ENCODE data around the gene NKTR. TPM values are rescaled to one million over a fixed set of nuclear protein-coding genes. Genes with fewer than 3 reads are reported as not detected.

NKTR gene
- polyA plus RNA-seq, 1 experiment: 19.0 TPM

- H3K4me3 ChIP-seq (ENCODE audit: low read depth, low read length): no peak overlapping the region
- TF ChIP-seq, protein P1, sequence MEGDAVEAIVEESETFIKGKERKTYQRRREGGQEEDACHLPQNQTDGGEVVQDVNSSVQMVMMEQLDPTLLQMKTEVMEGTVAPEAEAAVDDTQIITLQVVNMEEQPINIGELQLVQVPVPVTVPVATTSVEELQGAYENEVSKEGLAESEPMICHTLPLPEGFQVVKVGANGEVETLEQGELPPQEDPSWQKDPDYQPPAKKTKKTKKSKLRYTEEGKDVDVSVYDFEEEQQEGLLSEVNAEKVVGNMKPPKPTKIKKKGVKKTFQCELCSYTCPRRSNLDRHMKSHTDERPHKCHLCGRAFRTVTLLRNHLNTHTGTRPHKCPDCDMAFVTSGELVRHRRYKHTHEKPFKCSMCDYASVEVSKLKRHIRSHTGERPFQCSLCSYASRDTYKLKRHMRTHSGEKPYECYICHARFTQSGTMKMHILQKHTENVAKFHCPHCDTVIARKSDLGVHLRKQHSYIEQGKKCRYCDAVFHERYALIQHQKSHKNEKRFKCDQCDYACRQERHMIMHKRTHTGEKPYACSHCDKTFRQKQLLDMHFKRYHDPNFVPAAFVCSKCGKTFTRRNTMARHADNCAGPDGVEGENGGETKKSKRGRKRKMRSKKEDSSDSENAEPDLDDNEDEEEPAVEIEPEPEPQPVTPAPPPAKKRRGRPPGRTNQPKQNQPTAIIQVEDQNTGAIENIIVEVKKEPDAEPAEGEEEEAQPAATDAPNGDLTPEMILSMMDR (IDR thresholded peaks at IDR 0.05; ENCODE audit: insufficient read depth, low read depth, low read length): no peak
- ChIA-PET CTCF (no interaction called here), POLR2A (interaction anchor here (0.7 kb wide), 1 partner anchor 14 kb away, joined by 3 read pairs; the partner anchor contains the start of gene ZBTB47)
- H3K36me3 ChIP-seq (ENCODE audit: control insufficient read depth, insufficient read depth, low read length): peaks cover 3% of the 10 kb centered on the region; the same call in 1 of the 2 replicates
- peaks cover 1% of the 10 kb centered on the region; the same call in 1 of the 2 replicates for H3K27me3 ChIP-seq (ENCODE audit: control insufficient read depth, insufficient read depth, low read length)
- DNase-seq (ENCODE audit: low read depth): no peak
Observed at GRCh38 chr3:42667523-42668412, 67.3 kb downstream of the NKTR start.

DNA sequence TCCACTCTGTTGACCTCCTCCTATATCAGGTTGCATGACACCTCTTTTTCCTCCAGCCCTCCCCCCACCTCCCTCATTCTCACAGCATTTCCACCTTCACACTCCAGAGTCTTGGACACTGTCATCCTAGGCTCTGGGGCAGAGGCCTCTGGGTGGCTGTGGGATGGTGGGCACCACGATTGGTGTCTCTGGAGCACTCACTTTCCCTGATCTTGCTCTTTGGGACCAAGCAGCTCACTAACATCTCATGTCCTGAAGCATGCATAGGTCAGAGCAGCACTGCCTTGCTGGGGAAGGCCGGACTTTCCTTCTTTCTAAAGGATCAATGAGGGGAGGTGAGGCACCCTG is 67.9 kb downstream of the NKTR start:
- POLR2A ChIA-PET: interaction anchor here (0.7 kb wide), 1 partner anchor 15 kb away, joined by 3 read pairs; the partner anchor contains the start of gene ZBTB47
- TF ChIP-seq, protein P1 (IDR thresholded peaks at IDR 0.05; ENCODE audit: insufficient read depth, low read depth, low read length): no peak
- peaks cover 1% of the 10 kb centered on the region; the same call in 1 of the 2 replicates for H3K27me3 ChIP-seq (ENCODE audit: control insufficient read depth, insufficient read depth, low read length)
- H3K4me3 ChIP-seq (ENCODE audit: low read depth, low read length): no peak overlapping the region
- CTCF ChIA-PET: no interaction called here
- H3K36me3 ChIP-seq (ENCODE audit: control insufficient read depth, insufficient read depth, low read length): peaks cover 3% of the 10 kb centered on the region; the same call in 1 of the 2 replicates
- DNase-seq (ENCODE audit: low read depth): no peak

- ChIA-PET CTCF (no interaction called here), POLR2A (interaction anchor here (0.6 to 0.7 kb wide), 2 partner anchors 11 to 15 kb away, joined by 3 read pairs; partner anchors contain the start of gene ZBTB47)
- no peak for DNase-seq (ENCODE audit: low read depth)
- Histone ChIP-seq H3K36me3 (ENCODE audit: control insufficient read depth, insufficient read depth, low read length) (peaks cover under 1% of the 10 kb centered on the region; the same call in 1 of the 2 replicates), H3K27me3 (ENCODE audit: control insufficient read depth, insufficient read depth, low read length) (peaks cover 1% of the 10 kb centered on the region; the same call in 1 of the 2 replicates), H3K4me3 (ENCODE audit: low read depth, low read length) (no peak overlapping the region)
- TF ChIP-seq, protein P1 (IDR thresholded peaks at IDR 0.05; ENCODE audit: insufficient read depth, low read depth, low read length): no peak
Observed at GRCh38 chr3:42668793-42669217, 68.3 kb downstream of the NKTR start.

DNA sequence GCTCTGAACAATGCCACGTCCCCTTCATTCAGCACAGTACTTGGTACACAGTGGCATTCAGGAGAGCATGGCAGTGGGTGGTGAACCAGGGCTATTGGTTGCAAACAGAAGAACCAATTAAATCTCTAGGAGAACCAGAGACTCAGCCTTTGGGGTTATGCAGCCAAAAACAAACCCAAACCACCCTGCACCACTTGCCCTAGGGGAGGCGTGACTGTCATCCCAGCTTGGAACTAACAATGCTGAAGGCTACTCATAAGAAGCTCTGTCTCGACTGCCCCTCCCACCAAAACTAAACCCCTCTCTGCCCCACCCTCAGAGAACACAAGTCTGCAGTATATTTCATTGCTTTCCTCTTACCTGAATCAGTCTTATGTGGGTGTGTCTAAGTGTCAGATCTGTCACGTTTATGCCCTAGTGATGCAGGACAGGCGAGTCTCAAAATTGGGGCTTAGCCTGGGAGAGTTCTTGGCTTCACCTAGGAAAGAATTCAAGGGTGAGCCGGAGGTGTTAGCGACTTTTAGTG is 69.6 kb downstream of the NKTR start:
- Histone ChIP-seq H3K4me3 (ENCODE audit: low read depth, low read length) (no peak overlapping the region), H3K27me3 (ENCODE audit: control insufficient read depth, insufficient read depth, low read length) (peaks cover 1% of the 10 kb centered on the region; the same call in 1 of the 2 replicates), H3K36me3 (ENCODE audit: control insufficient read depth, insufficient read depth, low read length) (no peaks in the 10 kb centered on the region)
- CTCF ChIA-PET: no interaction called here
- POLR2A ChIA-PET: no interaction called here
- TF ChIP-seq, protein P1 (IDR thresholded peaks at IDR 0.05; ENCODE audit: insufficient read depth, low read depth, low read length): no peak
- no peak for DNase-seq (ENCODE audit: low read depth)

GRCh38 chr3:42670670-42671069 is 70.2 kb downstream of the NKTR start:
- no peaks in the 10 kb centered on the region for H3K36me3 ChIP-seq (ENCODE audit: control insufficient read depth, insufficient read depth, low read length)
- TF ChIP-seq, protein P1 (IDR thresholded peaks at IDR 0.05; ENCODE audit: insufficient read depth, low read depth, low read length): no peak
- ChIA-PET CTCF (no interaction called here), POLR2A (no interaction called here)
- H3K4me3 ChIP-seq (ENCODE audit: low read depth, low read length): no peak overlapping the region
- peaks cover 1% of the 10 kb centered on the region; the same call in 1 of the 2 replicates for H3K27me3 ChIP-seq (ENCODE audit: control insufficient read depth, insufficient read depth, low read length)
- no peak for DNase-seq (ENCODE audit: low read depth)
